Stimulated activated CD8-positive, alpha-beta memory T cell treated with anti-CD3 and anti-CD28 coated beads, Interleukin-7, amount 100 ng/mL, for 48 hours (primary cell): ENCODE data around the gene TFPT.

Source experiments
- DNase-seq, 2 donors: peaks; one replicate each; pipeline ENCODE4 v3.0.0-alpha.2; 2020; ENCODE audit warnings: low read depth in 1 of 2; ENCODE audit errors: extremely low read depth in 1 of 2

TFPT gene

DNA sequence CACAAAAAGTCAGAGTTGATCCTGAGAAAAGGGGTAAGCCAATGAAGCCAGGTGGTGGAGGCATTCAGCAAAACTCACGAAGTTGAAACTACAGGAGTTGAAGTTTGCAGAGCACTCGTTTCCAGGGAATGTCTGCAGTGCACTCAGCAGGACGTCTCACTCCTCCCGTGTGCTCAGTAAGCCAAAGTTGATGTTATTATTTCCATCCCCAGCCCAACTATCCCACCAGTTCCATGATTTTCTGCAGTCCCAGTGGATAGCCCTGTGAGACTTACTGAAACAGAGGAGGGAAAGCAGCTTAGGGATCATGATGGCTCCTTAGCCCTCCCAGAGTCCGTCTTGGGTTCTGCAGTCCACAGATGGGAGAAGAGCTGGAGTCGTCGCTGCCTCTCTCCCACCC is 34.4 kb downstream of the TFPT start, which contains the start of gene TARM1:
TSS of gene TARM1 (minus strand) at position 334 of the 400 bp plus-strand sequence. CDS start at position 309, 25 bp downstream.
- DNase-seq, result no peak

DNA sequence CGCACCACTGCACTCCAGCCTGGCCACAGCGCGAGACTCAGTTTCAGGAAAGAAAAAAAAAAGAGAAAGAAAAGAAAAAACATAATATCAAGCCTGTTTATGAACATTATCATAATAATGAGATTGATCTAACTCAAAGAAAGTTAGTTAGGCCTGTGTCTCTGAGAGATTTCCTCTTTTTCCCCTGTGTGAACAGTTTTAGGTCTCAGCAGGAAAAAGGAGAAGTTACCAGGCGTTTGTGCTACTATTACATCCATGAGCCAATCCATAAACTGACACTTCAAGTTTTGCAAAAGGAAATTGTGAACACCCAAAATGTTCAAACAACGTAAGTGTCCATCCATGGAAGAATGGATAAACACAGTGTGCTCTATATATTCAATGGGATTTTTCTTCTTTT is 38.1 kb downstream of the TFPT start:
- DNase-seq, result no peak

DNA sequence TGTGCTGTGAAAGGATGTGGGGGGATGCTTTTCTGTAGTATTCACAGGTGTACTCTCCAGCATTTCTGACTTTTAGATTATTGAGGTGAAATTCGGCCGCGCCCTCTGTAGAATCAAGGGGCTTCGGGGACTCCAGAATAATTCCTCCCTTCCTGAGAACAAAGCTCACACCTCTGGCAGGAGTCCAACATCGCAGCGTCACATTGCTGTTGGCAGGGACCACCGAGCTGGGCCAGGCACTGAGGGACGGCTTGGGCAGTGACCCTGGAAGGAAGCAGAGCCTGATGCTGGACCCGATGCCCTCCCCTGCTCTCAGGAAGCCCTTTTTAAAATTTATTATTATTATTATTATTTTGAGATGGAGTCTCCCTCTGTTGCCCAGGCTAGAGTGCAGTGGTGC is 40.6 kb downstream of the TFPT start:
- no peak for DNase-seq

DNA sequence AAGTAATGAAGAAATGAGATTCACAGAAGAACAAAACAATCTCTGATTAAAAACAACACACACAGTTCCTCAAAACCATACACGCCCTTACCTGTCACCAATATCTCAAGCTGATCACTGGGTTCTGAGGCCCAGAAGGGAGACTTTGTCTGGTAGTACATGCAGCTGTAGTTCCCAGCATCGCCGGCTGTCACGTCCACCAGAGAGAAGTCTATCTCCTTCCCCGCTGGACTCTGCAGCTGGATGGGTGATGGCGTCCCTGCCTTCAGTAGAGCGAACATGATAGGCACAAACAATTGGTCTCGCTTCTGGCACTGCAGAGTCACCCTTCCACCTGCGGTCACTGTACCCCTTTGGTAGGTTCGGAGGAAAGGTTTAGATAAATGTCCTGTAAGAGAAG is 41.6 kb downstream of the TFPT start:
- DNase-seq, result no peak

GRCh38 chr19:54069470-54069869 is 46.0 kb downstream of the TFPT start:
- DNase-seq, result no peak

- DNase-seq, result no peak
Measured at GRCh38 chr19:54063350-54064116, 51.9 kb downstream of the TFPT start, which contains the start of gene VSTM1. Gene VSTM1, minus strand, starts transcription at chr19:54063897. Its CDS starts 120 bp downstream, at chr19:54063777.

DNA sequence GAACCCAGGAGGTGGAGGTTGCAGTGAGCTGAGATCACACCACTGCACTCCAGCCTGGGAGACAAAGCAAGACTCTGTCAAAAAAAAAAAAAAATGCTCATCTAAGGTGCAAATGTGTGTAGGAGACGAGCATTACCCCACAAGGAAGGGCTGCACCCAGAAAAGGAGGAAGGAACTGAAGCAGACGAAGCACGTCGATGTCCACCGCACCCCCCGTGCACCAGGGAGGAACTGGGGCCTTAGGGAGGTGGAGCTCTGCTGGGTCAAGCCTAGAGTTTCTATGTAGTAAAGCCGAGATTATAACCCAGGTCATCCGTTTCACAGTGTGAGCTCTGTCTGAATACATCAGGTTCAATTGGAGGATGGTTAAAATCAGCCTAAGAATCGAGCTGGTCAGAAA is 52.8 kb downstream of the TFPT start:
- DNase-seq, result no peak
